ENCODE measurements around the gene AUTS2. TPM values are rescaled to one million over a fixed set of nuclear protein-coding genes. Genes with fewer than 3 reads are reported as not detected.

AUTS2 gene
- total RNA-seq, 1 experiment from 2014 or later: 256 TPM

DNA sequence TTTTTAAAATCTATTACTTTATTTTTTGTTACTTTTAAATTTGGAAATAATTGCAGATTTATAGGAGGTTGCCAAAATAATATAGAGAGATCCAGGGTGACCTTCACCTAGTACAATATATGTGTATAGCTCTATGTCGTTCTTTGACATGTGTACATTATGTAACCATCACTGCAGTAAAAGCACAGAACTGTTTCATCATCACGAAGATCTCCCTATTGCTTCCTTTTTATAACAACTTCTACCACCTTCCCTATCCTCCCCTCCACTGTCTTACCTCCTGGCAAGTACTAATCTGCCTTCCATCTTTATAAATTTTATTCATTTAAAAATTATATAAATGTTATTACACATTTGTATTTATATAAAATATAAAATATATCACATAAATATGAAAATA is 251.0 kb downstream of the AUTS2 start:
- Histone ChIP-seq H3K56ac (ENCODE audit: insufficient read length, low read depth, low read length) (no peak overlapping the region), H3K4me2 (ENCODE audit: insufficient read depth, insufficient read length, low read length) (no peak overlapping the region), H3K9ac (ENCODE audit: extremely low read depth, insufficient read length, low read length) (no peak overlapping the region), H3K23me2 (ENCODE audit: insufficient read length, low read depth, low read length, poor library complexity, severe bottlenecking) (no peaks in the 10 kb centered on the region), H3T11ph (ENCODE audit: low read length) (no peak overlapping the region), H3K4ac (ENCODE audit: low read depth, low read length) (no peak overlapping the region), H2BK15ac (ENCODE audit: low read depth, low read length) (no peak overlapping the region), H2AK5ac (ENCODE audit: insufficient read length, low read length) (no peak overlapping the region), H2BK5ac (ENCODE audit: insufficient read length, low read length) (no peak overlapping the region), H3K27me3 (ENCODE audit: insufficient read depth, low read length) (no peaks in the 10 kb centered on the region), H2BK120ac (ENCODE audit: low read depth, low read length, poor library complexity, severe bottlenecking) (no peak overlapping the region), H2BK20ac (ENCODE audit: low read depth, low read length, poor library complexity, severe bottlenecking) (no peak overlapping the region), H4K8ac (replicated peaks; ENCODE audit: insufficient read length, low read depth, low read length) (no peak overlapping the region), H3K23ac (ENCODE audit: insufficient read length, low read depth, low read length) (no peak overlapping the region), H3K27ac (ENCODE audit: insufficient read length, low read depth, low read length) (no peak overlapping the region), H2AFZ (ENCODE audit: low read length) (no peak overlapping the region), H3K79me1 (ENCODE audit: insufficient read depth, low read depth, low read length, poor library complexity, severe bottlenecking) (no peaks in the 10 kb centered on the region), H3K18ac (ENCODE audit: insufficient read length, low read depth, low read length) (no peak overlapping the region), H2BK12ac (ENCODE audit: insufficient read length, low read depth, low read length) (no peak overlapping the region), H3K14ac (ENCODE audit: insufficient read depth, low read length) (no peak overlapping the region), H3K79me2 (ENCODE audit: insufficient read depth, low read length) (no peaks in the 10 kb centered on the region), H4K5ac (ENCODE audit: insufficient read length, low read depth, low read length) (no peak overlapping the region), H3K9me3 (ENCODE audit: control insufficient read depth, low read depth, low read length) (no peaks in the 10 kb centered on the region), H3K4me1 (ENCODE audit: insufficient read depth, low read length) (no peaks in the 10 kb centered on the region), H4K20me1 (ENCODE audit: control insufficient read depth, insufficient read depth, insufficient read length) (no peaks in the 10 kb centered on the region), H4K91ac (ENCODE audit: insufficient read length, low read depth, low read length) (no peak overlapping the region)
- no CpG with 5 or more reads among the region's 2 CpGs for WGBS (ENCODE audit: extremely low coverage, insufficient read length, low lambda C conversion rate)
- H3K27me3 Mint-ChIP-seq (ENCODE audit: low read depth): peaks cover 10% of the 10 kb centered on the region; the same call in 1 of the 2 replicates
- H3K4me3 Mint-ChIP-seq: no peak overlapping the region
- H3K27ac Mint-ChIP-seq: no peak overlapping the region
- no peaks in the 10 kb centered on the region for H3K4me1 Mint-ChIP-seq
- H3K9me3 Mint-ChIP-seq: no peaks in the 10 kb centered on the region
- H3K36me3 Mint-ChIP-seq (ENCODE audit: insufficient read depth in 1 of 3, low read depth in 3 of 3): no peaks in the 10 kb centered on the region
- DNase-seq: no peak
- TF ChIP-seq CTCF (conservative IDR thresholded peaks at IDR 0.05): no peak

All from H9 (cell line).